HG03571 (cell line): ENCODE data around the gene PDE1C.

Experiments used
- ATAC-seq: cut with Tn5 transposase; IDR thresholded peaks from one replicate; pipeline ENCODE4 v1.9.1; 2021; ENCODE audit not compliant: unreplicated experiment

The PDE1C gene

GRCh38 chr7:32075612-32076011 lies 5.4 kb upstream of the PDE1C start:
- ATAC-seq = no peak

GRCh38 chr7:32074787-32075585 lies 4.8 kb upstream of the PDE1C start:
- ATAC-seq = no peak

- ATAC-seq = no peak
Observed at GRCh38 chr7:32073533-32073932, 3.3 kb upstream of the PDE1C start.

- no peak for ATAC-seq
Observed at GRCh38 chr7:32072397-32072796, 2.2 kb upstream of the PDE1C start.

GRCh38 chr7:32071466-32072091 lies 1.4 kb upstream of the PDE1C start:
- ATAC-seq = no peak

GRCh38 chr7:32070051-32070405 lies 179 bp downstream of the PDE1C start:
- no peak for ATAC-seq

GRCh38 chr7:32069116-32069650 lies 1.0 kb downstream of the PDE1C start:
- ATAC-seq = no peak

- ATAC-seq = no peak
Observed at GRCh38 chr7:32068411-32069101, 1.7 kb downstream of the PDE1C start.

- ATAC-seq = no peak
Observed at GRCh38 chr7:32066441-32066840, 3.8 kb downstream of the PDE1C start.

GRCh38 chr7:32063614-32064013 lies 6.6 kb downstream of the PDE1C start:
- no peak for ATAC-seq

GRCh38 chr7:32062150-32062549 lies 8.1 kb downstream of the PDE1C start:
- no peak for ATAC-seq

GRCh38 chr7:32061346-32061745 lies 8.9 kb downstream of the PDE1C start:
- ATAC-seq = no peak

- no peak for ATAC-seq
Observed at GRCh38 chr7:32059289-32060011, 10.8 kb downstream of the PDE1C start.

GRCh38 chr7:32058002-32058401 lies 12.2 kb downstream of the PDE1C start:
- no peak for ATAC-seq

- ATAC-seq = no peak
Observed at GRCh38 chr7:32056767-32057166, 13.4 kb downstream of the PDE1C start.

- ATAC-seq = no peak
Observed at GRCh38 chr7:32053204-32053603, 17.0 kb downstream of the PDE1C start.

GRCh38 chr7:32051128-32051527 lies 19.1 kb downstream of the PDE1C start:
- ATAC-seq = no peak

GRCh38 chr7:32049599-32049998 lies 20.6 kb downstream of the PDE1C start:
- no peak for ATAC-seq

- ATAC-seq = peak; percentile 63
Observed at GRCh38 chr7:32048970-32049491, 21.2 kb downstream of the PDE1C start.

GRCh38 chr7:32047801-32048200 lies 22.4 kb downstream of the PDE1C start:
- no peak for ATAC-seq

GRCh38 chr7:32047075-32047474 lies 23.1 kb downstream of the PDE1C start:
- ATAC-seq = peak; percentile 40
